IPS-NIHi11 (cell line): ENCODE measurements around the gene KRT14.
A peak's percentile ranks its signal among the peaks of the same experiment; 100 is the strongest.
"Not testable (repeated sequence)": the region's sequence is repeated elsewhere in the genome, so short reads cannot be mapped to it uniquely, and the experiment has no call there.

Source experiments
- DNase-seq: peaks from one replicate; pipeline ENCODE4 v3.0.0; 2012; ENCODE audit warnings: mixed read lengths, low spot score

Gene KRT14

DNA sequence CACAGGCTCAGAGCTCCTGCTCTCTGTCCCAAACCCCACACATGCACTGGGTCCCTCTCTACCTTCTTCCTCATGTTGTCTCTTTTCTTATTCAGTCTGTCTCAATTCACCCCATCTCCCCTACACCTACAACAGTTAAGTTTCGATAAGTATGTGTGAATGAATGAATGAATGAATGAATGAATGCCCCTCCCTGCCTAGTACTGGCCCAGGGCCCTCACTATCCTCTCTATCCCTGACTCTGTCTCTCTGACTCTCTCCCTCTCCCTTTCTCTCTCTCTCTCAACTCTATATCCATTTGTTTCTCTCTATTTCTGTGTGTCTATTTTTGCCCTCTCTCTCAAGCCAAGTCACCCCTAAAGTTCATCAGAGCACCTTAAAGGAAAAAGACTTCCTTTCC, 8.2 kb downstream of the KRT14 start:
- no peak for DNase-seq

DNA sequence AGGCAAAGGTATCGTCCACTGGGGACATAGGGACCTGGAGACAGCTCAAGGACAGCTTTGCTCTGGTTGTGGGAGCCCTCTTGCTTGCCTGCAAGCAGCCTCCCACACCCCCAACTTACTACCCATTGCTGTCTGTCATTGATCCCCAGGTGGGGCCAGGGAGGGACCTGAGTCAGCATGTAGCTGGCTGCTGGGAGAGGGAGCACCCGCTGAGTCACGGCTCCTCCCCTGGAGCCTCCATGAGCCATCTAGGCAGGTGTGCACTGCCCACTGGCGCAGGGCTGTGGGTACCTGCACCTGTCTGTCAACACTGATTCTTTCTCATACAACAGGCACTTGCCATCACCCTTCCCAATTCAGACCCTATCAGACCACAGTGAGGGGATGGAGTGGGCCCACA, 10.0 kb downstream of the KRT14 start:
- DNase-seq, result not testable (repeated sequence)

GRCh38 chr17:41575336-41575735, 11.4 kb downstream of the KRT14 start:
- no peak for DNase-seq

DNA sequence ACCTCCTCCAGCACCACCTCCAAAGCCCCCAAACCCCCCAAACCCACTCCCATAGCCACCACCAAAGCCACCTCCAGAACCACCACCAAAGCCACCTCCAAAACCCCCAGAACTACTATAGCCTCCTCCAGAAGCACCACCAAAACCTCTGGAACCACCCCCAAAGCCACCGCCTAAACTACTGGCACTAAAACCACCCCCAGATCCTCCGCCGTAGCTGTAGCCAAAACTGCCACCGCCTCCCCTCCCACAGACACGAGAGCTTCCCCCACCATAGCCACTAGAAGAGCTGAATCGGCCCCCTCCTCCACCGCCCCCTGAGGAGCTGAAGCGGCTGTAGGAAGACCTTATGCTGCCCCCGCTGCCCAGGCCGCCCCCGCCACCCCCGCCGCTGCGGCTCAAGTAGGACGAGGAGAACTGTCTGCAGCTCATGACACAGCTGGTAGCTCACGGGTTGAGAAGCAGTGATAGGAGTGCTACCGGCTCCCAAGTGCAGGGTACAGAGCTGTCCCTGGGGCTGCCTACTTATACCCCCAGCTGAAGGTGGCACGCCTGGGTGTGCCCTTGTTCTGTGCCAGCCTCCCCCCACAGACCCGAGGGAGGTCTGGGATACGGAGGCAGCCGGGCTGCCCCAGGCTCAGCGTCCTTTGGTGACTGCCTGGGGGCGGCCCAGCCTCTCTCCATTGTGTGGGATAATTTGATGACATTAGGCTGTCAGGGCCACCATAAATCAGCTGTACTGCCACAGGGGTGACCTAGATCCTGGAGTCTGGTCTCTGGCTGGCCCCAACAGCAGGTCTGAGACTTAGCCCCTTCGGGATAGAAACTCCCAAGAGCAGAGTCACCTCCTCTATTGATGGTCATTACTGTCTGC, 14.9 kb downstream of the KRT14 start, which contains the start of gene KRT9:
Gene KRT9 (minus strand): TSS at position 499 of the 874 bp plus-strand sequence. CDS start 67 bp downstream, at position 432.
- DNase-seq, result no peak

DNA sequence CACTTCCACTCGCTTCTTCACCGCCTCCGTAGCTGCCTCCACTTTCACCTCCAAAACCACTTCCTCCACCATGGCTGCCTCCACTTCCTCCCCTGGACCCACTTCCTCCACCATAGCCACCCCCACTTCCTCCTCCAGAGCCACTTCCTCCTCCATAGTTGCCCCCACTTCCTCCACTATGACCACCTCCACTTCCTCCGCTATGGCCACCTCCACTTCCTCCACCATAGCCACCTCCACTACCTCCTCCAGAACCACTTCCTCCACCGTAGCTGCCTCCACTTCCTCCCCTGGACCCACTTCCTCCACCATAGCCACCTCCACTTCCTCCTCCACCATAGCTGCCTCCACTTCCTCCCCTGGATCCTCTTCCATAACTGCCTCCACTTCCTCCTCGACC, 19.4 kb downstream of the KRT14 start:
- DNase-seq, result no peak

DNA sequence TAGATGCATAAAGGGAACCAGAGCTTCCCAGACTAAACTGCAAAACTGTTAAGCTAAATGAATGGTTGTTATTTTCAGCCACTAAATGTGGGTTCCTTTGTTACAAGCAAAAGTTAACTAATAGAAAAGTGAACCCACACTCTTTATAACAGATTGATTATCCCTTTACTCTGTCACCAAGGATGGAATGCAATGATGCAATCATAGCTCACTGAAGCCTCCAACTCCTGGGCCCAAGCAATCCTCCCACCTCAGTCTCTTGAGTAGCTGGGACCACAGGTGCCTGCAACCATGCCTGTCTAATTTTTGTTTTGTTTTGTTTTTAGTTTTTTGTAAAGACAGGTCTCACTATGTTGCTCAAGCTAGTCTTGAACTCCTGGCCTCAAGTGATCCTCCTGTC, 21.4 kb downstream of the KRT14 start:
- no peak for DNase-seq

DNA sequence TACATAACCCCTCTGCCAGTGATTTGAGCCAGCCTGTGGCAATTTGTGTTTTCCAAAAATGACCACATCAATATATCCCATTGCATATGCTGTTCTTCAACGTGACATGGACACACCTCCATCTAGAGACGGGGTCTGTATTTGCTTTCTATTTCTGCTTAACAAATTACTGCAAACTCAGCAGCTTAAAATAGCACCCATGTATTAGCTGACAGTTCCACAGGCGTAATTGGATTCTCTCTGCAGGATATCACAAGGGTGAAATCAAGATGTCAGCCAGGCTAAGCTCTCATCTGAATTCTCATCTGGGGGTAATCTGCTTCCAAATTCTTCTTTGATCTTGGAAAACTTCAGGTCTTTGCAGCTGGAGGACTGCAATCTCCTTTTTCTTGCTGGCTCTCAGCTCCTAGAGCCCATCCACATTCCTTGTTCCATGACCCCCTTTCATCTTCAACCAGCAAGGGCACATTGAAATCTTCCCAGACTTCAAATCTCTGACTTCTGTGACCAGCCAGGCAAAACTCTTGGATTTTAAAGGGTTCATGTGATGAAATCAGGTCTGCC, 23.0 kb downstream of the KRT14 start:
- no peak for DNase-seq

- DNase-seq, result no peak
Observed at GRCh38 chr17:41561554-41561953, 25.1 kb downstream of the KRT14 start.

- DNase-seq, result no peak
Observed at GRCh38 chr17:41559548-41559947, 27.1 kb downstream of the KRT14 start.

DNA sequence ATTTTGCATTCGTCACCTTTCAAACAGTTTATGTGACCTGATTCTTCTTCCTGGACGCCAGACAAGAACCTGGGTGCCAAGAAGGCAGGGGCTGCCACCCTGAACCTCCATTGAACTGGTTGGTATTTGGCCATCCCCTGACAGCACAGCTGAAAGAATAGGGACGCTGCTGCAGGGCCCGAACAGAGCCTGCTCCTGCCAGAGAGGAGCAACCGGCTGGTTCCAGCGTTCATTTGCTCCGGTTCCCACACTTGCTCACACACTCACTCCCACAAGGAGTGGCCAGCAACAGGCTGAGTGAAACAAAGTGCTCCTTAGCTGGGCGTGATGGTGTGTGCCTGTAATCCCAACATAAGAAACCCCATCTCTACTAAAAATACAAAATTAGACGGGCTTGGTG, 29.8 kb downstream of the KRT14 start:
- DNase-seq, result no peak

DNA sequence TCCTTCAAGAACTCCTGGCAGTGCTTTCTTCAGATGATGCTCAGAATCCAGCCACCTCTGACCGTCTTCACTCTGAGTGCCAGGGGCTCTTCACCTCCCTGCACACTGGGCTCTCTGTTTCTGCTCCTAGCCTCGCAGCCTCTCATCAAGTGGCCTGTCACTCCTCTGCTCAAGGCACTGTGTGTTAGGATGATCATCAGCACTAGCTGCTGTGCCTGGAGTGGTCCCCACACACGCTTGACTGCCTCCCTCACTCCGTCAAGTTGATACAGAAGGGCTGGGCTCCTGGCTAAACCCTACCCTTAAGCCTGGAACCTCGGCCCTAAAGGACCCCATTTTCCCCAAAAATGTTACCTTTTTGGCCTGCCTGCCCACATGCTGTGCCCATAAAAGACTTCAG, 30.4 kb downstream of the KRT14 start:
- DNase-seq, result no peak

GRCh38 chr17:41555105-41555887, 31.4 kb downstream of the KRT14 start:
- no peak for DNase-seq

- DNase-seq, result no peak
Observed at GRCh38 chr17:41553987-41554680, 32.6 kb downstream of the KRT14 start.

GRCh38 chr17:41553176-41553575, 33.5 kb downstream of the KRT14 start:
- no peak for DNase-seq

GRCh38 chr17:41552455-41552854, 34.2 kb downstream of the KRT14 start:
- DNase-seq, result no peak

GRCh38 chr17:41551365-41551764, 35.3 kb downstream of the KRT14 start:
- no peak for DNase-seq

- no peak for DNase-seq
Observed at GRCh38 chr17:41549596-41550039, 37.1 kb downstream of the KRT14 start.

- DNase-seq, result peak; percentile 92
Observed at GRCh38 chr17:41548844-41549595, 37.7 kb downstream of the KRT14 start.

DNA sequence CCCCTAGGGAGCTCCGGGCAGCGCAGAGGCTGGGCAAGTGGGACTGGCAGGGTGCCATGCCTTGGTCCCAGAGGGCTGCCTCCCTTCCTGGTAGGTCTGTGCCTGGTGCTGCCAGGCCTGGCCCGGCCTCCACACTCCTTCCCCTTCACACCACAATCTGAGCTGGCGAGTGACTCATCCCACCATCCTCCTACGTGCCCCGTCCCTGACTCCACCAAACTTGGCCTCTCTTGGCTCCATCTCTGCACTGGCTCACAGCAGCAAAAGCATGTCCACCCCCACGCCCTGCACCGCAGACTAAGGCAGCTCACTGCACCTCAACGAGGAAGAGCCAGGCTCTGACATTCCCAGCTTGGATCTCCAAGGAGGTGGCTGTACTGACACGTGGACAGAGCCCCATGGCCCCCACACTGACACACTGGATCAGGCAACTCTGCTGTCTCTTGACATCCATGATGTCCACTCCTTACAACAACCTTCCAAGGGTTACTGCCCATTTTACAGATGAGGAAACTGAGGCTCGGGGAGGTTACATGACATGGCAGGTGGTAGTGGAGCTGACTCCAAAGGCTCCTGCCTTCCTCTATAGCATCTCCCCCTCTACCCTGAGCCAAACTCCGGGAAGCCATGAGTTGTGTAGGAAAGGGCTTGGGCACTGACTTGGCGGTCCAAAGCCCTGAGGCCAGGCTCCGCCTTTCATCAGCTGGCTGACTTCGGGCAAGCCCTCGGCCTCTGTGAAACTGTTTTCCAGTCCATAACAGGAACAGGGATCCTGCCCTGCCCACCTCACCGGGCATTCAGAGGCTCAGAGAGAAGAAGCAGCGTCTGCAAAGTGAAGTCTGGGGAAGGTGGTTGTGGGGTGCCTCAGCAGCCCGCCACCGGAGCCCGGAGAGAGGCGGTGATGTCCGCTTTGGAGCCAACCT, 38.5 kb downstream of the KRT14 start:
- no peak for DNase-seq

- DNase-seq, result no peak
Observed at GRCh38 chr17:41547378-41547841, 39.3 kb downstream of the KRT14 start.
